Measurements from ENCODE around the gene VCX2. TPM values are rescaled to one million over a fixed set of nuclear protein-coding genes. Genes with fewer than 3 reads are reported as not detected.

The VCX2 gene
- total and polyA plus RNA-seq, 12 donors: not detected

DNA sequence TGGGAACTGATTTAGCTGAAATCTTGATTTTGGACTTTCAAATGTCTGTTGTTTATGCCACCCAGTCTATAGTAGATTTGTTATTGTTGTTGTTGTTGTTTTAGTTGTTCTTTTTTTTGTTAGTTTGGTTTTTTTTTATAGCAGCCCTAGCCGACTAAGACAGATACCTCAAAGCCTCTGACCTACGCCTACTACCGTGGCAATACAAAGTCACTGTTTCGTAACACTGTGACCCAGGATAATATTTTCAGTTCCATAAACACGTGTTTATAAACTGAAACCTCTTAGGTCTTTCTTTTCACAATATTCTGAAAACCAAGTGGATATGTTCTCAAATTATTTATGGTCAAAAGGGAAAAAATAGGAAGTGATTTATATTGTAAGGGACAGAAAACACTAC lies 32.8 kb downstream of the VCX2 start:
- H3K36me3 ChIP-seq: no peaks in the 10 kb centered on the region
- peaks cover 0 to 12% (median 0%) of the 10 kb centered on the region in 11 donors for H3K9me3 ChIP-seq
- ATAC-seq (no peak), DNase-seq (no peak)
- no peak overlapping the region for H3K27ac ChIP-seq
- TF ChIP-seq, protein P1, sequence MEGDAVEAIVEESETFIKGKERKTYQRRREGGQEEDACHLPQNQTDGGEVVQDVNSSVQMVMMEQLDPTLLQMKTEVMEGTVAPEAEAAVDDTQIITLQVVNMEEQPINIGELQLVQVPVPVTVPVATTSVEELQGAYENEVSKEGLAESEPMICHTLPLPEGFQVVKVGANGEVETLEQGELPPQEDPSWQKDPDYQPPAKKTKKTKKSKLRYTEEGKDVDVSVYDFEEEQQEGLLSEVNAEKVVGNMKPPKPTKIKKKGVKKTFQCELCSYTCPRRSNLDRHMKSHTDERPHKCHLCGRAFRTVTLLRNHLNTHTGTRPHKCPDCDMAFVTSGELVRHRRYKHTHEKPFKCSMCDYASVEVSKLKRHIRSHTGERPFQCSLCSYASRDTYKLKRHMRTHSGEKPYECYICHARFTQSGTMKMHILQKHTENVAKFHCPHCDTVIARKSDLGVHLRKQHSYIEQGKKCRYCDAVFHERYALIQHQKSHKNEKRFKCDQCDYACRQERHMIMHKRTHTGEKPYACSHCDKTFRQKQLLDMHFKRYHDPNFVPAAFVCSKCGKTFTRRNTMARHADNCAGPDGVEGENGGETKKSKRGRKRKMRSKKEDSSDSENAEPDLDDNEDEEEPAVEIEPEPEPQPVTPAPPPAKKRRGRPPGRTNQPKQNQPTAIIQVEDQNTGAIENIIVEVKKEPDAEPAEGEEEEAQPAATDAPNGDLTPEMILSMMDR (IDR thresholded peaks at IDR 0.05): no peak
- no peaks in the 10 kb centered on the region for H3K4me1 ChIP-seq
- intact Hi-C loops (cut with DNase I): no loop called here
- no peak overlapping the region for H3K4me3 ChIP-seq
- 93% methylated on average over 5 of the region's 5 CpGs for WGBS, 2 donors
- no peaks in the 10 kb centered on the region for H3K27me3 ChIP-seq

DNA sequence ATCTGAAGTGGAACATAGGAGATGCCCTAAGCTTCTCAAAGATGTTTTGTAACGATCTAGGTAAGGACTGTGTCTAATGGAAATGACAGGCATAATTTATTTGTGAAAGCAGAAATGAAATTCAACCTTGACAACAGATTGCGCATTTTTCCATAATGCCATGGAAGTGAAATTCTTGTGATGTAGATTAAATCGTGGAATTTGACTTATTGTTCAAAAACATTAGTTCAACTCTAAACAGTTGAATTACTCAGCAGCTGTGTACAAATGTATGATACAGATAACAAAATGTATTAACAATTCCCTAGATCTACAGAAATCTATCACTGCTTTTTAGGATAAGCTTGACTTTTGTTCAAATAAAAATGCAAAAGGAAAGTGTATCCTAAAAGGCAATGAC lies 44.4 kb downstream of the VCX2 start:
- TF ChIP-seq, protein P1 (IDR thresholded peaks at IDR 0.05): no peak
- no peak for DNase-seq
- no peak for ATAC-seq
- Histone ChIP-seq H3K27ac (no peak overlapping the region), H3K27me3 (no peaks in the 10 kb centered on the region), H3K4me1 (no peaks in the 10 kb centered on the region), H3K4me3 (no peak overlapping the region), H3K36me3 (no peaks in the 10 kb centered on the region), H3K9me3 (peaks cover 0 to 3% (median 0%) of the 10 kb centered on the region in 11 donors)
- intact Hi-C loops (cut with DNase I): no loop called here
- WGBS, 2 donors: 89 to 91% methylated on average over 3 of the region's 3 CpGs

DNA sequence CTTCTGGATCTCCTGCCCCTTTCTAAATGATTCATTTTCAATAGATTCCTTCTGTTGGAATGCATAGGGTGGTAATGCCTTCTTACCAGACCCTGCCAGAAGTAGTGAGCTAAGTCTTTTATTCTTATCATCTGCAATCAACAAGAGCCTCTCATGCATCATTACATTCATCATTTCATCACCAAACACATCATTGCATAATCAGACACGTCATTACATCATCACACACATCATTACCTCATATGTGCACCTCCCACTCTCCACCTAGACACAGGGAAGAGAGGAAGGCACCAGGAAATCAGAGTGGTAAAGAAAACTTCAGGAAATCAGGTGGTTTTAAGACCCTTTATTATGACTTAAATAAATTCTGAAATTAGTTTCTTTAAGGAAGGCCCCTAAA lies 45.0 kb downstream of the VCX2 start:
- intact Hi-C loops (cut with DNase I): no loop called here
- no peaks in the 10 kb centered on the region for H3K27me3 ChIP-seq
- TF ChIP-seq, protein P1 (IDR thresholded peaks at IDR 0.05): no peak
- DNase-seq (no peak), ATAC-seq (no peak)
- no peaks in the 10 kb centered on the region for H3K4me1 ChIP-seq
- no peaks in the 10 kb centered on the region for H3K36me3 ChIP-seq
- WGBS, 2 donors: 84 to 88% methylated on average over 1 of the region's 1 CpG
- H3K9me3 ChIP-seq: no peaks in the 10 kb centered on the region
- no peak overlapping the region for H3K27ac ChIP-seq
- no peak overlapping the region for H3K4me3 ChIP-seq

DNA sequence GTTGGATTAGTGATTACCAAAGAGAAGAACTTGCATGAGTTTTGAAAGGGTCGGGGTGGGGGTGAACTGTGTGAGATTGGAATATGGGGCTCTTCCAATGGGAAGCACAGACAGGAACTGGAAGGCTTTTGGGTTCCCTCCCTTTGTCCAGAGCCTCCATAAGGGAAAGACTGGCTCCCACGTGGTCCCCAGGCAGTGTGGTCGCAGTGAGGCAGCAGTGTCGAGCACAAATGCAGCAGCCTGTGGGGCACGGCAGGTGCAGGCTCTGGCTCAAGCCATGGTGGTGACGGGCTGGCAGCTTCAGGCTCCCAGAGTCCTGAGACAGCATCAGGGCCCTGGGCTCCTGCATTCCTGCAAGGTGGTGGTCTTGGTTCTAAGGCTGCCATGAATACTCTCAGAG lies 45.5 kb downstream of the VCX2 start:
- no peak overlapping the region for H3K27ac ChIP-seq
- no peak for ATAC-seq
- no peaks in the 10 kb centered on the region for H3K9me3 ChIP-seq
- intact Hi-C loops (cut with DNase I): no loop called here
- no peaks in the 10 kb centered on the region for H3K36me3 ChIP-seq
- no peak overlapping the region for H3K4me3 ChIP-seq
- TF ChIP-seq, protein P1 (IDR thresholded peaks at IDR 0.05): no peak
- WGBS, 2 donors: 97 to 98% methylated on average over 6 of the region's 6 CpGs
- DNase-seq: no peak
- H3K27me3 ChIP-seq: no peaks in the 10 kb centered on the region
- no peaks in the 10 kb centered on the region for H3K4me1 ChIP-seq

Measured in heart right ventricle (tissue), 16 donors.